HepG2 (cell line): Measurements from ENCODE around the gene ACTN4.

Experiments used
- ATF7 ChIP-seq, 2 experiments: fragments of 450-650 bp in 1 of 2; sonication (generic) in 1 of 2; formaldehyde crosslinking in 1 of 2; IDR thresholded peaks; 2 replicates each; pipeline versions ENCODE4 v1.4.0 to v1.6.1; 2016 to 2020; ENCODE audit warnings: antibody characterized with exemption in 1 of 2, mild to moderate bottlenecking in 1 of 2, missing genetic modification reagents in 1 of 2
- ZNF331 ChIP-seq: sonication (generic); formaldehyde crosslinking; IDR thresholded peaks from 2 replicates; pipeline ENCODE4 v1.4.0; 2020; ENCODE audit warnings: missing genetic modification reagents
- TF ChIP-seq, protein P1 (sequence below): sonication (generic); formaldehyde crosslinking; IDR thresholded peaks from 2 replicates; pipeline ENCODE4 v1.5.0; 2020; ENCODE audit warnings: mild to moderate bottlenecking, missing genetic modification reagents, moderate library complexity

DNA sequence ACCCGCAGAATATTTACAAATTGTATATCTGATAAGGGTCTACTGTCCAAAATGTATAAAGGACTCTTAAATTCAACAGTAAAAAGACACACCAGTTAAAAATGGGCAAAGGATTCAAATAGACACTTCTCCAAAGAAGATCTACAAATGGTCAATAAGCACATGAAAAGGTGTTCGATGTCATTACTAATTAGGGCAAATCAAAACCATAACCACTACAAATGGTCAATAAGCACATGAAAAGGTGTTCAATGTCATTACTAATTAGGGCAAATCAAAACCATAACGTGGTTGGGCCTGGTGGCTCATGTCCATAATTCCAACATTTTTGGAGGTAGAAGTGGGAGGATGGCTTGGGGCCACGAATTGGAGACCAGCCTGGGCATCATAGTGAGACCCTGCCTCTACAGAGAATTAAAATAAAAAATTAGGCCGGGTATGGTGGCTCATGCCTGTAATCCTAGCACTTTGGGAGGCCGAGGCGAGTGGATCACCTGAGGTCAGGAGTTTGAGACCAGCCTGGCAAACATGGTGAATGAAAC, 40.5 kb downstream of the ACTN4 start:
- TF ChIP-seq ZNF331 (CRISPR knock-in tag) (no peak), ATF7 (IDR thresholded peaks at IDR 0.05) (no peak), ATF7 (CRISPR knock-in tag; IDR thresholded peaks at IDR 0.05) (no peak)
- TF ChIP-seq, protein P1, sequence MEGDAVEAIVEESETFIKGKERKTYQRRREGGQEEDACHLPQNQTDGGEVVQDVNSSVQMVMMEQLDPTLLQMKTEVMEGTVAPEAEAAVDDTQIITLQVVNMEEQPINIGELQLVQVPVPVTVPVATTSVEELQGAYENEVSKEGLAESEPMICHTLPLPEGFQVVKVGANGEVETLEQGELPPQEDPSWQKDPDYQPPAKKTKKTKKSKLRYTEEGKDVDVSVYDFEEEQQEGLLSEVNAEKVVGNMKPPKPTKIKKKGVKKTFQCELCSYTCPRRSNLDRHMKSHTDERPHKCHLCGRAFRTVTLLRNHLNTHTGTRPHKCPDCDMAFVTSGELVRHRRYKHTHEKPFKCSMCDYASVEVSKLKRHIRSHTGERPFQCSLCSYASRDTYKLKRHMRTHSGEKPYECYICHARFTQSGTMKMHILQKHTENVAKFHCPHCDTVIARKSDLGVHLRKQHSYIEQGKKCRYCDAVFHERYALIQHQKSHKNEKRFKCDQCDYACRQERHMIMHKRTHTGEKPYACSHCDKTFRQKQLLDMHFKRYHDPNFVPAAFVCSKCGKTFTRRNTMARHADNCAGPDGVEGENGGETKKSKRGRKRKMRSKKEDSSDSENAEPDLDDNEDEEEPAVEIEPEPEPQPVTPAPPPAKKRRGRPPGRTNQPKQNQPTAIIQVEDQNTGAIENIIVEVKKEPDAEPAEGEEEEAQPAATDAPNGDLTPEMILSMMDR (CRISPR knock-in tag): no peak
